Esophagus muscularis mucosa (tissue), 3 donors: Measurements from ENCODE around the gene MAD1L1.

Source experiments
- POLR2A ChIP-seq: fragments of 450-650 bp; IDR thresholded peaks from one replicate; pipeline ENCODE4 v1.6.1; 2017; ENCODE audit warnings: antibody characterized with exemption, moderate library complexity, mild to moderate bottlenecking, low read depth
- POLR2AphosphoS5 ChIP-seq, 2 donors: sonication (generic); formaldehyde crosslinking; IDR thresholded peaks; one replicate each; pipeline ENCODE4 v1.6.1; 2017; ENCODE audit warnings: antibody characterized with exemption in 2 of 2
- TF ChIP-seq, protein P1 (sequence below), 3 experiments: fragments of 200-600 bp in 2 of 3; fragments of 450-650 bp in 1 of 3; sonication (generic) in 2 of 3; IDR thresholded peaks; one replicate each; pipeline ENCODE4 v1.5.1; 2017 to 2019; ENCODE audit warnings: antibody characterized with exemption in 3 of 3, mild to moderate bottlenecking in 2 of 3, moderate library complexity in 1 of 3

DNA sequence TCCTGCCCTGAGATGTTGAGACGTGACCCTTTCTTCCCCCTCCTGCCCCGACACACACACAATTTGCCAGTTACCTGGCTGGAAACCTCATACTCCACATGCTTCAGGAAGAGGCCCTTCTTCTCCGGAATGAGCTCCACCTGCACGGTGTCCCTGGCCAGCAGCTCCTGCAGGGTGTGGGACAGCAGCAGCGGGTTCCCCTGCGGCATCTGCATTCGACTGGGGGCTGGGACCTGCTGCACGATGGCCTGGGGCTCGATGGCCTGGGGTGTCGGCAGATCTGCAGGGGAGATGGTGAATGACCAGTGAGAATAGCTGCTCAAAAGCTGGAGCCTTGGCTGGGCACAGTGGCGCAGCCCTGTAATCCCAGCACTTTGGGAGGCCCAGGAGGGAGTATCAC lies 45.3 kb upstream of the MAD1L1 start:
- TF ChIP-seq, protein P1, sequence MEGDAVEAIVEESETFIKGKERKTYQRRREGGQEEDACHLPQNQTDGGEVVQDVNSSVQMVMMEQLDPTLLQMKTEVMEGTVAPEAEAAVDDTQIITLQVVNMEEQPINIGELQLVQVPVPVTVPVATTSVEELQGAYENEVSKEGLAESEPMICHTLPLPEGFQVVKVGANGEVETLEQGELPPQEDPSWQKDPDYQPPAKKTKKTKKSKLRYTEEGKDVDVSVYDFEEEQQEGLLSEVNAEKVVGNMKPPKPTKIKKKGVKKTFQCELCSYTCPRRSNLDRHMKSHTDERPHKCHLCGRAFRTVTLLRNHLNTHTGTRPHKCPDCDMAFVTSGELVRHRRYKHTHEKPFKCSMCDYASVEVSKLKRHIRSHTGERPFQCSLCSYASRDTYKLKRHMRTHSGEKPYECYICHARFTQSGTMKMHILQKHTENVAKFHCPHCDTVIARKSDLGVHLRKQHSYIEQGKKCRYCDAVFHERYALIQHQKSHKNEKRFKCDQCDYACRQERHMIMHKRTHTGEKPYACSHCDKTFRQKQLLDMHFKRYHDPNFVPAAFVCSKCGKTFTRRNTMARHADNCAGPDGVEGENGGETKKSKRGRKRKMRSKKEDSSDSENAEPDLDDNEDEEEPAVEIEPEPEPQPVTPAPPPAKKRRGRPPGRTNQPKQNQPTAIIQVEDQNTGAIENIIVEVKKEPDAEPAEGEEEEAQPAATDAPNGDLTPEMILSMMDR (IDR thresholded peaks at IDR 0.05) = no peak
- TF ChIP-seq POLR2AphosphoS5 (IDR thresholded peaks at IDR 0.05) = no peak
- TF ChIP-seq POLR2A = no peak
